ENCODE data around the gene APLP1. TPM values are rescaled to one million over a fixed set of nuclear protein-coding genes. Genes with fewer than 3 reads are reported as not detected.

APLP1 gene
- total RNA-seq, 1 donor from 2014 or later = 0.26 TPM

DNA sequence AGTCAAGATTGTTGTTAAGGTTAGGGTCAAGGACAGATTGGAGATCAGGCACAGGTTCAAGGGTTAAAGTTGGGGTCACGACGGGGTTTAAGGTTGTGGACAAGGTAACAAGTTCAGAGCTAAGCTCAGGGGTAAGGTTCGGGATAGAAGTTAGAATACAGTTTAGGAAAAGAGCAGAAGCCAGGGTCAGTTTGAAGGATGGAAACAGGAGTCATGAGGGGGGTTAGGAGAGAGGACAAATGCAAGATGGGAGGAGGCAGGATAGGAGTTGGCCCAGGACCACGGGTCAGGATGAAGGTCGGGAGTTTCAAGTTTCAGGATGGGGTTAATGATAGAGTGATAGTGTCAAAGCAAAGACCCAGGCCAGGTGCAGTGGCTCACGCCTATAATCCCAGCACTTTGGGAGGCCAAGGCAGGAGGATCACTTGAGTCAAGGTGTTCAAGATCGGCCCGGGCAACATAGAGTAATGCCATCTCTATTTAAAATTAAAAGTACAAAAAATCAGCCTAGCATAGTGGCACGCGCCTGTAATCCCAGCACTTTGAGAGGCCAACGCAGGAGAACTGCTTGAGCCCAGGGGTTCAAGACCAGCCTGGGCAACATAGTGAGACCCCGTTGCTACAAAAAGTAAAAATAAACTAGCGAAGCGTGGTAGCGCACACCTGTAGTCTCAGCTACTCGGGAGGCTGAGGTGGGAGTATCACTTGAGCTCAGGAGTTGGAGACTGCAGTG lies 23.7 kb upstream of the APLP1 start:
- TF ChIP-seq, protein P1, sequence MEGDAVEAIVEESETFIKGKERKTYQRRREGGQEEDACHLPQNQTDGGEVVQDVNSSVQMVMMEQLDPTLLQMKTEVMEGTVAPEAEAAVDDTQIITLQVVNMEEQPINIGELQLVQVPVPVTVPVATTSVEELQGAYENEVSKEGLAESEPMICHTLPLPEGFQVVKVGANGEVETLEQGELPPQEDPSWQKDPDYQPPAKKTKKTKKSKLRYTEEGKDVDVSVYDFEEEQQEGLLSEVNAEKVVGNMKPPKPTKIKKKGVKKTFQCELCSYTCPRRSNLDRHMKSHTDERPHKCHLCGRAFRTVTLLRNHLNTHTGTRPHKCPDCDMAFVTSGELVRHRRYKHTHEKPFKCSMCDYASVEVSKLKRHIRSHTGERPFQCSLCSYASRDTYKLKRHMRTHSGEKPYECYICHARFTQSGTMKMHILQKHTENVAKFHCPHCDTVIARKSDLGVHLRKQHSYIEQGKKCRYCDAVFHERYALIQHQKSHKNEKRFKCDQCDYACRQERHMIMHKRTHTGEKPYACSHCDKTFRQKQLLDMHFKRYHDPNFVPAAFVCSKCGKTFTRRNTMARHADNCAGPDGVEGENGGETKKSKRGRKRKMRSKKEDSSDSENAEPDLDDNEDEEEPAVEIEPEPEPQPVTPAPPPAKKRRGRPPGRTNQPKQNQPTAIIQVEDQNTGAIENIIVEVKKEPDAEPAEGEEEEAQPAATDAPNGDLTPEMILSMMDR (IDR thresholded peaks at IDR 0.05; ENCODE audit: insufficient read depth, low read length, severe bottlenecking) = no peak
- H3K36me3 ChIP-seq (ENCODE audit: control insufficient read depth, insufficient read depth, low read length) = no peaks in the 10 kb centered on the region
- H3K4me3 ChIP-seq (ENCODE audit: low read depth, low read length) = no peak overlapping the region
- FAIRE-seq (no peak), DNase-seq (ENCODE audit: low read depth) (no peak)
- H3K27me3 ChIP-seq (ENCODE audit: control insufficient read depth, insufficient read depth, low read length) = peaks cover 13% of the 10 kb centered on the region

DNA sequence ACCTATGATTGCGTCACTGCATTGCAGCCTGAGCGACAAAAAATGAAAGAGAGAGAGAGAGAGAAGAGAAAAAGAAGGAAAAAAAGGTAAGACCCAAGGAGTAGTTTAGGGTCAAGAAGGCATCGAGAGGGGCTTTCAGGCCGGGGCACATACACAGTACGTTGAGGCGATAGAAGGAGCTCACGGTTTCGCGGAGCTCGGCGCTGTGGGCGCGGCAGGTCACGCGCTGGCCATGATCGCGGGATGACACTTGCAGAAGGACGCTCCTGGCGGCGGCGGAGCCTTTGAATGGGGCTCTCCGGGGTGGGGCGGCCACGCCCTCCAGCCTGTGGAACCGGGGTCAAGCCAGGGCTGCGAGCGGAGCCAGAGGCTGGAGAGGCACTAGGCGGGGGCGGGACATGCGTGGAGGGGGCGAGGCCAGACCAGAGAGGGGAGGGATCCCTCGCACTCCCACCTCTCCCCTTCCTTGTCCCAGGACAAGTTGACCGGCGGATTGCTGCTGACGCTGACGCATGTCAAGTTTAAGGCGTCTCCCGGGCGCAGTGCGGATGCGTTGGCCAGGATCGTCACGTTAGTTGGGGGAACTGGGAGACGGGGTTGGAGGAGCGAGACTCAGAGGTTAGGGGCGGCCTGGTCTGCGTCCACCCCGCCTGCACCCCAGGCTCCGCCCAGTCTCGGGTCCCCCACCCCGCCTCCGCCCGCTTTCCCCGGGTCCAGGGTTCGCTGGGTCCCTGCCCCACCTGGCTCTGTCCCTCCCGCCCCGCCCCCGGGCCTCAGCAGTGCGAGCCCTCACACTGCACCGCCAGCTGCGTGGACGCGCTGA lies 22.9 kb upstream of the APLP1 start:
- H3K27me3 ChIP-seq (ENCODE audit: control insufficient read depth, insufficient read depth, low read length) = peaks cover 13% of the 10 kb centered on the region
- H3K4me3 ChIP-seq (ENCODE audit: low read depth, low read length) = peak overlapping the region; percentile 16
- no peaks in the 10 kb centered on the region for H3K36me3 ChIP-seq (ENCODE audit: control insufficient read depth, insufficient read depth, low read length)
- TF ChIP-seq, protein P1 (IDR thresholded peaks at IDR 0.05; ENCODE audit: insufficient read depth, low read length, severe bottlenecking) = no peak
- FAIRE-seq (no peak), DNase-seq (ENCODE audit: low read depth) (peak; percentile 9)

DNA sequence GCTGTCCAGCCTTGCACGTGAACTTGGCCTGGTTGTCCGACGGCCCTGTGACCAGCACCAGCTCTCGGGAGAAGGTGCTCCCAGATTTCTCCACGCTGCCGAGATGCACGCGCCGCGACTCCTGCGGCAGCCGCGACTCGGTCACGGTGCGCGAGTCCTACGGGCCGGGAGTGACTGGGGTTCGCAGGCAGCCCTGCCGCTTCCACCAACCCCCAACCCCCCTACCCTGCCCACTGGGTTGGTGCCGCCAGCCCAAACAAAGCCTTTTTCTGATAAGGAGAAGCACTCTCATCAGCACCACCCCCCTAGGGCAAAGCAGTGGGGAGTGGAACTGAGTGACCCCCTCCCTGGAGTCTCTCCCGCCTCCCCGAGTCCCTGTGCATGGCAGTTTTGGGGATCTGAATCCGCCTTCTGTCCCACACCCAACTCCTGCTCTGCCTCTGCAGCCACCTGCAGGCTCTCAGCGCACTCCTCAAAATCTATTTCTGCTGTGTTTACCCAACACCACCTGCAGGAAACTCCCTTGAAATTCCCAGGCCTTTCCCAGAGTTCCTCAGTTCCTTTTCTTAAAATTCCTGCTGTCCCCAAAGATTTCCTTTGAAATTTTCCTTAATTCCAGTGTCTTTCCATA lies 22.2 kb upstream of the APLP1 start:
- TF ChIP-seq, protein P1 (IDR thresholded peaks at IDR 0.05; ENCODE audit: insufficient read depth, low read length, severe bottlenecking) = peak; percentile 6
- peak; percentile 7 for DNase-seq (ENCODE audit: low read depth)
- Histone ChIP-seq H3K4me3 (ENCODE audit: low read depth, low read length) (no peak overlapping the region), H3K27me3 (ENCODE audit: control insufficient read depth, insufficient read depth, low read length) (peaks cover 15% of the 10 kb centered on the region), H3K36me3 (ENCODE audit: control insufficient read depth, insufficient read depth, low read length) (no peaks in the 10 kb centered on the region)
- no peak for FAIRE-seq

DNA sequence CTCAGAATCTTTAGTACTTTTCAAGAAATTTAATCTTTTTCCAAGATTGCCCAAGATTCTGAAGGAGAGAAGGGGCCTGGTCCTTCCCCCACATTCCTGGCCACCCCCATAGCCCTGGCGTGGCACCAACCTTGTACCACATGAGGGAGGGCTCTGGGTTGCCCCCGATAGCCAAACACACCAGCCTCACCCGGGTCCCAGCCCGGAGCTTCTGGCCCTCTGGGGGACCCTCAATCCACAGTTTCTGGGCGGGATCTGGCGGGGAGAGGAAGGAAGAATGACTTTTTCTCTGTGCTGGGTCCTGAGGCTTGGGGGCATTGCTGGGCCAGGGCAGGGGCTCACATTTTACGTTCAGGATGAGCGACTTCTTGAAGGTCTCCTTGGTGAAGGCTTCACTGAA lies 20.5 kb upstream of the APLP1 start:
- H3K36me3 ChIP-seq (ENCODE audit: control insufficient read depth, insufficient read depth, low read length) = no peaks in the 10 kb centered on the region
- FAIRE-seq = no peak
- H3K4me3 ChIP-seq (ENCODE audit: low read depth, low read length) = no peak overlapping the region
- H3K27me3 ChIP-seq (ENCODE audit: control insufficient read depth, insufficient read depth, low read length) = peaks cover 16% of the 10 kb centered on the region
- TF ChIP-seq, protein P1 (IDR thresholded peaks at IDR 0.05; ENCODE audit: insufficient read depth, low read length, severe bottlenecking) = no peak
- no peak for DNase-seq (ENCODE audit: low read depth)

DNA sequence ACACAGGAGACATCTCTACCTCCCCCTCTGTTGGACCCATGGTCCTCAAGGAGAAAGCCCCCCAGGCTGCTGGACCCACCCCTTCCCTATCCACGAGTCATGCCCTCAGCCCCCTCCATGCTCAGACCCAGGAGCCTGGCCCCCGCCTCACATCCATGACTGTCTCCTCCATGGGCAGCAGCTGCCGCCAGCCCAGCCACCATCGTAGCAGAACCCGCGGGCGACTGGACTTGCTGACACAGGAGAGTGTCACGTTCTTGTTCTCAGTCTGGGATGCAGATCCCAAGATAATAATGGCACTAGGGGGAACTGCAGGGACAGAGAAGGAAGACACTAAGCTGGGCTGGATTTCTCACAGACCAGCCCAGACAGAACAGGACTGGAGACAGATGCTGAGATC lies 19.9 kb upstream of the APLP1 start:
- no peak for FAIRE-seq
- Histone ChIP-seq H3K36me3 (ENCODE audit: control insufficient read depth, insufficient read depth, low read length) (no peaks in the 10 kb centered on the region), H3K27me3 (ENCODE audit: control insufficient read depth, insufficient read depth, low read length) (peaks cover 19% of the 10 kb centered on the region), H3K4me3 (ENCODE audit: low read depth, low read length) (no peak overlapping the region)
- TF ChIP-seq, protein P1 (IDR thresholded peaks at IDR 0.05; ENCODE audit: insufficient read depth, low read length, severe bottlenecking) = no peak
- no peak for DNase-seq (ENCODE audit: low read depth)

Data from bronchial epithelial cell (primary cell).